SK-N-SH (cell line): ENCODE results near the gene JAZF1. TPM values are rescaled to one million over a fixed set of nuclear protein-coding genes. Genes with fewer than 3 reads are reported as not detected.

Experiments used
- CTCF ChIA-PET: fragments of 300-600, 350-600 bp; formaldehyde crosslinking; extraction: SDS; loops from one replicate; lab custom pipeline; 2021; lab: Yijun Ruan, JAX
- POLR2A ChIA-PET: fragments of 350-600 bp; sonication (Branson Sonifier 250); formaldehyde crosslinking; extraction: SDS; loops from one replicate; lab custom pipeline; 2020; ENCODE audit warnings: antibody characterized with exemption, inconsistent platforms; lab: Yijun Ruan, JAX
- DNase-seq: peaks from one replicate; pipeline ENCODE4 v3.0.0; 2012
- H2AFZ ChIP-seq: fragments of 200-600 bp; sonication (generic); 2 replicates; pipeline ENCODE4 v1.8.1; 2016; ENCODE audit warnings: antibody characterized with exemption, mild to moderate bottlenecking, low read depth
- H3F3A ChIP-seq: fragments of 200-600 bp; sonication (generic); replicated peaks from 2 replicates; pipeline ENCODE3; 2016; ENCODE audit warnings: antibody characterized with exemption, mild to moderate bottlenecking; ENCODE audit not compliant: insufficient read depth
- H3K27ac ChIP-seq, 2 experiments: fragments of 200-500 bp in 1 of 2; fragments of 200-600 bp in 1 of 2; sonication (Bioruptor generic) in 1 of 2; sonication (generic), shearing (Covaris generic) in 1 of 2; 2 replicates each; pipeline versions ENCODE4 v1.5.1 to v1.6.1; 2014 to 2016; ENCODE audit warnings: low read depth in 2 of 2, inconsistent platforms in 1 of 2, low read length in 1 of 2, mild to moderate bottlenecking in 1 of 2, mixed read lengths in 1 of 2
- H3K27me3 ChIP-seq: fragments of 200-600 bp; sonication (generic), shearing (Covaris generic); 2 replicates; pipeline ENCODE4 v1.6.1; 2016; ENCODE audit warnings: mixed run types; ENCODE audit not compliant: insufficient read depth
- H3K36me3 ChIP-seq, 2 experiments: fragments of 200-500 bp in 1 of 2; fragments of 200-600 bp in 1 of 2; sonication (Bioruptor generic) in 1 of 2; sonication (generic) in 1 of 2; replicated peaks in 1 of 2; 2 replicates each; pipeline versions ENCODE3 to v1.5.1; 2014 to 2016; ENCODE audit warnings: low read length in 1 of 2, mild to moderate bottlenecking in 1 of 2; ENCODE audit not compliant: insufficient read depth in 2 of 2, control insufficient read depth in 1 of 2
- H3K4me1 ChIP-seq, 2 experiments: fragments of 200-500 bp in 1 of 2; fragments of 200-600 bp in 1 of 2; sonication (Bioruptor generic) in 1 of 2; sonication (generic), shearing (Covaris generic) in 1 of 2; 2 replicates each; pipeline versions ENCODE4 v1.5.1 to v1.6.1; 2014 to 2016; ENCODE audit warnings: low read depth in 1 of 2, low read length in 1 of 2, mixed run types in 1 of 2; ENCODE audit not compliant: insufficient read depth in 2 of 2, control insufficient read depth in 1 of 2
- H3K4me2 ChIP-seq: fragments of 200-600 bp; sonication (generic), shearing (Covaris generic); 2 replicates; pipeline ENCODE4 v1.6.1; 2017; ENCODE audit warnings: mixed run types
- H3K4me3 ChIP-seq, 2 experiments: fragments of 200-500 bp in 1 of 2; fragments of 200-600 bp in 1 of 2; sonication (Bioruptor generic) in 1 of 2; sonication (generic), shearing (Covaris generic) in 1 of 2; 2 replicates each; pipeline versions ENCODE4 v1.5.1 to v1.8.1; 2014 to 2016; ENCODE audit warnings: low read depth in 2 of 2, inconsistent platforms in 1 of 2, low read length in 1 of 2, mild to moderate bottlenecking in 1 of 2, mixed read lengths in 1 of 2, moderate library complexity in 1 of 2
- H3K79me2 ChIP-seq: fragments of 200-600 bp; sonication (generic); 2 replicates; pipeline ENCODE4 v1.8.1; 2017; ENCODE audit warnings: mild to moderate bottlenecking; ENCODE audit not compliant: insufficient read depth
- H3K9ac ChIP-seq: fragments of 200-600 bp; sonication (generic); 2 replicates; pipeline ENCODE4 v1.6.1; 2017; ENCODE audit warnings: mixed run types
- H3K9me2 ChIP-seq: fragments of 200-600 bp; sonication (generic); 2 replicates; pipeline ENCODE4 v1.6.1; 2017; ENCODE audit warnings: mixed run types
- H3K9me3 ChIP-seq: fragments of 200-600 bp; sonication (generic); 2 replicates; pipeline ENCODE4 v1.6.1; 2017; ENCODE audit warnings: mixed run types, mild to moderate bottlenecking, moderate library complexity
- H4K20me1 ChIP-seq: fragments of 200-600 bp; sonication (generic); 2 replicates; pipeline ENCODE4 v1.6.1; 2017; ENCODE audit warnings: mild to moderate bottlenecking, mixed run types; ENCODE audit not compliant: insufficient read depth
- CHD2 ChIP-seq: fragments of 150-350 bp; IDR thresholded peaks from 2 replicates; pipeline ENCODE4 v1.6.1; 2018; ENCODE audit warnings: low read length; ENCODE audit not compliant: partially characterized antibody
- EP300 ChIP-seq, 2 experiments: IDR thresholded peaks; 2 replicates each; pipeline versions ENCODE4 v1.4.0 to v1.6.1; 2012; ENCODE audit warnings: borderline replicate concordance in 1 of 2, low read depth in 1 of 2, low read length in 1 of 2
- FOXJ3 ChIP-seq: sonication (generic); formaldehyde crosslinking; IDR thresholded peaks from 2 replicates; pipeline ENCODE4 v1.5.1; 2020; ENCODE audit warnings: mild to moderate bottlenecking, missing genetic modification reagents
- FOXM1 ChIP-seq: IDR thresholded peaks from 2 replicates; pipeline ENCODE4 v1.4.0; 2012; ENCODE audit warnings: low read depth, mild to moderate bottlenecking
- GABPA ChIP-seq: IDR thresholded peaks from 2 replicates; pipeline ENCODE4 v1.4.0; 2012; ENCODE audit warnings: low read depth, mild to moderate bottlenecking
- JUND ChIP-seq: IDR thresholded peaks from 2 replicates; pipeline ENCODE4 v1.4.0; 2012
- MEF2A ChIP-seq: IDR thresholded peaks from 2 replicates; pipeline ENCODE4 v1.4.0; 2012; ENCODE audit warnings: low read depth, borderline replicate concordance
- POLR2AphosphoS5 ChIP-seq: IDR thresholded peaks from 2 replicates; pipeline ENCODE4 v1.6.1; 2012; ENCODE audit warnings: low read depth, low read length
- REST ChIP-seq: IDR thresholded peaks from 2 replicates; pipeline ENCODE4 v1.6.1; 2012; ENCODE audit warnings: mild to moderate bottlenecking, low read depth, low read length, moderate library complexity
- SIN3A ChIP-seq: IDR thresholded peaks from 2 replicates; pipeline ENCODE4 v1.6.1; 2012; ENCODE audit warnings: low read depth, mild to moderate bottlenecking, low read length, moderate library complexity, borderline replicate concordance
- SMC3 ChIP-seq: IDR thresholded peaks from 2 replicates; pipeline ENCODE4 v1.6.1; 2012; ENCODE audit warnings: low read depth, low read length, improper control_type of control experiment
- TCF12 ChIP-seq: IDR thresholded peaks from 2 replicates; pipeline ENCODE4 v1.4.0; 2012
- ZBTB33 ChIP-seq: IDR thresholded peaks from 2 replicates; pipeline ENCODE4 v1.4.0; 2012; ENCODE audit warnings: low read depth, borderline replicate concordance
- WGBS: methylation state at CpG from one replicate; pipeline ENCODE4 v1.1.6; 2017; ENCODE audit warnings: low lambda C conversion rate; 5-methylcytosine and 5-hydroxymethylcytosine counted together
- polyA plus RNA-seq, 3 experiments: library from polyadenylated mRNA; depleted of rRNA; stranded (reverse); fragments of >200 nt; gene quantifications; 2 replicates each; pipeline ENCODE4 v1.2.3, GENCODE V29; 2012

JAZF1 gene
- polyA plus RNA-seq, 1 of the 3 experiments (the other 2 are of a cell fraction), result 1.7 TPM

GRCh38 chr7:28174901-28175661 lies 5.5 kb downstream of the JAZF1 start (continued):
- TF ChIP-seq POLR2AphosphoS5 (no peak), FOXM1 (no peak), JUND (no peak), SMC3 (no peak), MEF2A (no peak), TCF12 (no peak)
- TF ChIP-seq, all 33 proteins: peak for 0

- Histone ChIP-seq H3K4me1 (peaks cover 7 to 9% of the 10 kb centered on the region in 2 experiments; a peak in 3 of 4 replicates), H3K36me3 (no peaks in the 10 kb centered on the region), H4K20me1 (no peaks in the 10 kb centered on the region), H3K79me2 (peaks cover 14% of the 10 kb centered on the region), H3K4me3 (no peak overlapping the region), H2AFZ (no peak overlapping the region), H3K9me2 (no peaks in the 10 kb centered on the region)
- CTCF ChIA-PET, result interaction anchor here (1.4 kb wide), 1 partner anchor 11 kb away, joined by 3 read pairs; no protein-coding TSS in a partner anchor
- DNase-seq, result no peak
- 91% methylated on average over 5 of the region's 5 CpGs for WGBS
- TF ChIP-seq FOXM1 (no peak), GABPA (no peak), FOXJ3 (no peak), JUND (no peak), CHD2 (no peak), ZBTB33 (no peak)
- TF ChIP-seq, all 33 proteins: peak for 0
- H3F3A ChIP-seq, result peaks cover 13% of the 10 kb centered on the region
- H3K27ac ChIP-seq, result no peak overlapping the region
- H3K27me3 ChIP-seq, result no peaks in the 10 kb centered on the region
- POLR2A ChIA-PET, result no interaction called here
- H3K9ac ChIP-seq, result no peak overlapping the region
- no peaks in the 10 kb centered on the region for H3K9me3 ChIP-seq
- H3K4me2 ChIP-seq, result no peak overlapping the region
These were observed 6.2 kb downstream of the JAZF1 start for GRCh38 chr7:28174442-28174841.

- WGBS, result 100% methylated on average over 1 of the region's 1 CpG
- H3K79me2 ChIP-seq, result peaks cover 14% of the 10 kb centered on the region
- CTCF ChIA-PET, result interaction anchor here (0.6 to 1.4 kb wide), 3 partner anchors 10 to 530 kb away, joined by 3 read pairs; no protein-coding TSS in a partner anchor
These were observed 7.1 kb downstream of the JAZF1 start for GRCh38 chr7:28173531-28173930.

More at GRCh38 chr7:28173531-28173930, 7.1 kb downstream of the JAZF1 start:
- Histone ChIP-seq H3K4me2 (no peak overlapping the region), H3K4me1 (peaks cover under 1 to 9% of the 10 kb centered on the region in 2 experiments; a peak in 3 of 4 replicates), H3K9ac (no peak overlapping the region), H3K9me3 (no peaks in the 10 kb centered on the region), H3K27ac (no peak overlapping the region), H3K27me3 (no peaks in the 10 kb centered on the region), H2AFZ (no peak overlapping the region), H4K20me1 (no peaks in the 10 kb centered on the region), H3K9me2 (no peaks in the 10 kb centered on the region), H3K4me3 (no peak overlapping the region), H3K36me3 (no peaks in the 10 kb centered on the region), H3F3A (peaks cover 10% of the 10 kb centered on the region)
- TF ChIP-seq FOXM1 (no peak), REST (no peak), EP300 (IDR thresholded peaks at IDR 0.05; ENCODE audit: borderline replicate concordance in 1 of 2, low read depth in 1 of 2, low read length in 1 of 2) (no peak), SIN3A (no peak), POLR2AphosphoS5 (no peak)
- POLR2A ChIA-PET, result no interaction called here
- no peak for DNase-seq
